H1 (cell line): Measurements from ENCODE around the gene TUBA3D. TPM values are rescaled to one million over a fixed set of nuclear protein-coding genes. Genes with fewer than 3 reads are reported as not detected.

ENCODE experiments used
- CTCF ChIA-PET: fragments of 300-600 bp; sonication (Branson Sonifier 250); formaldehyde crosslinking; loops from one replicate; lab custom pipeline; 2021; ENCODE audit not compliant: partially characterized antibody; lab: Charles Lee
- POLR2A ChIA-PET: fragments of 300-600 bp; sonication (Branson Sonifier 250); formaldehyde crosslinking; loops from one replicate; lab custom pipeline; 2021; ENCODE audit warnings: inconsistent platforms; ENCODE audit not compliant: partially characterized antibody; lab: Charles Lee
- DNase-seq, 2 experiments: peaks; one replicate each; pipeline versions ENCODE4 v3.0.0 to v3.0.0-alpha.2; 2010 to 2022; ENCODE audit warnings: low spot score in 2 of 2, low read depth in 1 of 2, mixed read lengths in 1 of 2
- FAIRE-seq: peaks from 2 replicates; lab custom pipeline; 2011; peaks lifted over from hg19 to GRCh38; lab: Jason Lieb, UNC
- H2AFZ ChIP-seq: 2 replicates; pipeline ENCODE4 v1.8.1; 2012; ENCODE audit warnings: low read length, inconsistent platforms
- H2AK5ac ChIP-seq: 2 replicates; pipeline ENCODE4 v1.6.1; 2013; ENCODE audit warnings: low read depth, low read length
- H2BK120ac ChIP-seq: replicated peaks from 2 replicates; pipeline ENCODE3; 2013; ENCODE audit warnings: low read depth, low read length, inconsistent platforms
- H2BK12ac ChIP-seq: 2 replicates; pipeline ENCODE4 v1.6.1; 2013; ENCODE audit warnings: low read depth, low read length
- H2BK15ac ChIP-seq: 2 replicates; pipeline ENCODE4 v1.6.1; 2013; ENCODE audit warnings: low read length
- H2BK20ac ChIP-seq: 2 replicates; pipeline ENCODE4 v1.6.1; 2013; ENCODE audit warnings: low read length
- H2BK5ac ChIP-seq: 2 replicates; pipeline ENCODE4 v1.6.1; 2013; ENCODE audit warnings: low read depth, low read length
- H3K14ac ChIP-seq: 2 replicates; pipeline ENCODE4 v1.6.1; 2013; ENCODE audit warnings: inconsistent platforms; ENCODE audit not compliant: insufficient read length
- H3K18ac ChIP-seq: 2 replicates; pipeline ENCODE4 v1.6.1; 2013; ENCODE audit warnings: low read length; ENCODE audit errors: extremely low read depth
- H3K23ac ChIP-seq: 2 replicates; pipeline ENCODE4 v1.6.1; 2013; ENCODE audit warnings: inconsistent platforms; ENCODE audit not compliant: insufficient read length
- H3K23me2 ChIP-seq: 2 replicates; pipeline ENCODE4 v1.6.1; 2013; ENCODE audit warnings: low read depth, low read length
- H3K27ac ChIP-seq: 2 replicates; pipeline ENCODE4 v1.6.1; 2011; ENCODE audit warnings: low read depth, low read length, inconsistent platforms
- H3K27me3 ChIP-seq, 4 experiments: replicated peaks in 1 of 4; 1 replicate in 1 of 4; 2 replicates in 3 of 4; pipeline versions ENCODE4 v1.6.1 to v1.8.1; 2011 to 2013; ENCODE audit warnings: low read length in 3 of 4, mild to moderate bottlenecking in 3 of 4, inconsistent platforms in 2 of 4, mixed read lengths in 2 of 4, moderate library complexity in 1 of 4; ENCODE audit not compliant: control insufficient read depth in 3 of 4, insufficient read depth in 3 of 4; ENCODE audit errors: extremely low read depth in 1 of 4
- H3K36me3 ChIP-seq, 4 experiments: 2 replicates each; pipeline versions ENCODE4 v1.6.1 to v1.8.1; 2011 to 2013; ENCODE audit warnings: mild to moderate bottlenecking in 4 of 4, low read length in 3 of 4, moderate library complexity in 2 of 4, control low read depth in 1 of 4, inconsistent platforms in 1 of 4; ENCODE audit not compliant: insufficient read depth in 4 of 4, control insufficient read depth in 2 of 4
- H3K4ac ChIP-seq: replicated peaks from 2 replicates; pipeline ENCODE3; 2013; ENCODE audit warnings: low read length, low read depth, mixed read lengths, inconsistent platforms; ENCODE audit not compliant: insufficient read length
- H3K4me1 ChIP-seq, 4 experiments: replicated peaks in 1 of 4; 1 replicate in 1 of 4; 2 replicates in 3 of 4; pipeline versions ENCODE4 v1.6.1 to v1.8.1; 2011 to 2013; ENCODE audit warnings: low read length in 3 of 4, inconsistent platforms in 2 of 4, mixed read lengths in 1 of 4; ENCODE audit not compliant: insufficient read depth in 4 of 4, control insufficient read depth in 3 of 4
- H3K4me2 ChIP-seq, 2 experiments: 2 replicates each; pipeline versions ENCODE4 v1.6.1 to v1.8.1; 2011 to 2013; ENCODE audit warnings: low read depth in 2 of 2, low read length in 2 of 2, control low read depth in 1 of 2, inconsistent platforms in 1 of 2, mild to moderate bottlenecking in 1 of 2; ENCODE audit not compliant: insufficient read depth in 1 of 2
- H3K4me3 ChIP-seq, 4 experiments: fragments of 200-600, 300-600 bp in 1 of 4; sonication (generic), shearing (Covaris generic), sonication (Bioruptor Twin) in 1 of 4; 2 replicates each; pipeline versions ENCODE4 v1.5.1 to v1.8.1; 2011 to 2016; ENCODE audit warnings: low read length in 4 of 4, low read depth in 3 of 4, control low read depth in 2 of 4, inconsistent platforms in 2 of 4, mild to moderate bottlenecking in 2 of 4, mixed read lengths in 1 of 4, moderate library complexity in 1 of 4; ENCODE audit not compliant: insufficient read depth in 2 of 4; ENCODE audit errors: extremely low read depth in 1 of 4
- H3K56ac ChIP-seq: replicated peaks from 2 replicates; pipeline ENCODE3; 2013; ENCODE audit warnings: low read depth, mild to moderate bottlenecking, mixed read lengths, low read length, inconsistent platforms; ENCODE audit not compliant: insufficient read length
- H3K79me1 ChIP-seq: 2 replicates; pipeline ENCODE4 v1.6.1; 2013; ENCODE audit warnings: low read depth, low read length, control low read depth
- H3K79me2 ChIP-seq, 2 experiments: 2 replicates each; pipeline versions ENCODE4 v1.6.1 to v1.8.1; 2012 to 2013; ENCODE audit warnings: low read length in 2 of 2, mild to moderate bottlenecking in 2 of 2, inconsistent platforms in 1 of 2; ENCODE audit not compliant: insufficient read depth in 2 of 2, control insufficient read depth in 1 of 2
- H3K9ac ChIP-seq, 4 experiments: replicated peaks in 1 of 4; 1 replicate in 1 of 4; 2 replicates in 3 of 4; pipeline versions ENCODE4 v1.6.1 to v1.8.1; 2011 to 2013; ENCODE audit warnings: low read depth in 3 of 4, low read length in 3 of 4, control low read depth in 2 of 4, mild to moderate bottlenecking in 2 of 4, moderate library complexity in 2 of 4, inconsistent platforms in 1 of 4; ENCODE audit errors: extremely low read depth in 1 of 4
- H3K9me3 ChIP-seq, 2 experiments: 2 replicates each; pipeline versions ENCODE4 v1.6.1 to v1.8.1; 2012 to 2013; ENCODE audit warnings: mild to moderate bottlenecking in 2 of 2, moderate library complexity in 2 of 2, control low read depth in 1 of 2, inconsistent platforms in 1 of 2, low read depth in 1 of 2, low read length in 1 of 2, mixed read lengths in 1 of 2; ENCODE audit not compliant: insufficient read depth in 2 of 2
- H4K20me1 ChIP-seq, 2 experiments: replicated peaks in 1 of 2; 2 replicates each; pipeline versions ENCODE3 to v1.8.1; 2011 to 2013; ENCODE audit warnings: inconsistent platforms in 2 of 2, low read length in 2 of 2, mild to moderate bottlenecking in 1 of 2; ENCODE audit not compliant: insufficient read depth in 2 of 2, control insufficient read depth in 1 of 2
- H4K5ac ChIP-seq: 2 replicates; pipeline ENCODE4 v1.6.1; 2013; ENCODE audit warnings: low read length, low read depth, mixed read lengths, inconsistent platforms; ENCODE audit not compliant: insufficient read length
- H4K8ac ChIP-seq: 2 replicates; pipeline ENCODE4 v1.8.0; 2013; ENCODE audit warnings: mild to moderate bottlenecking, moderate library complexity, low read length, inconsistent platforms; ENCODE audit not compliant: insufficient read depth; ENCODE audit errors: extremely low read depth
- H4K91ac ChIP-seq: replicated peaks from 2 replicates; pipeline ENCODE3; 2013; ENCODE audit warnings: low read length, mixed read lengths, inconsistent platforms; ENCODE audit not compliant: insufficient read length
- ASH2L ChIP-seq: fragments of 200-600, 300-600 bp; sonication (generic); IDR thresholded peaks from one replicate; pipeline ENCODE4 v1.7.1; 2017; ENCODE audit warnings: low read length
- BCL11A ChIP-seq, 2 experiments: IDR thresholded peaks; one replicate each; pipeline ENCODE4 v1.6.1; 2011; ENCODE audit warnings: low read depth in 2 of 2, low read length in 2 of 2, mild to moderate bottlenecking in 2 of 2
- BRCA1 ChIP-seq: IDR thresholded peaks from 2 replicates; pipeline ENCODE4 v1.6.1; 2012; ENCODE audit warnings: low read depth, low read length, improper control_type of control experiment
- CBX8 ChIP-seq: fragments of 300-800, 300-1000 bp; sonication (generic); IDR thresholded peaks from 2 replicates; pipeline ENCODE4 v1.7.1; 2016; ENCODE audit warnings: low read depth, low read length, borderline replicate concordance
- CHD1 ChIP-seq: IDR thresholded peaks from 2 replicates; pipeline ENCODE4 v1.6.1; 2012; ENCODE audit warnings: low read depth, low read length, improper control_type of control experiment
- CHD2 ChIP-seq: IDR thresholded peaks from 2 replicates; pipeline ENCODE4 v1.6.1; 2012; ENCODE audit warnings: low read length, improper control_type of control experiment
- CREB1 ChIP-seq: IDR thresholded peaks from 2 replicates; pipeline ENCODE4 v1.6.1; 2012; ENCODE audit warnings: inconsistent platforms
- EZH2 ChIP-seq: fragments of 200-600 bp; sonication (generic); IDR thresholded peaks from 2 replicates; pipeline ENCODE4 v1.7.1; 2012; ENCODE audit warnings: low read depth, mild to moderate bottlenecking, moderate library complexity, low read length, inconsistent platforms; ENCODE audit not compliant: severe bottlenecking
- GTF2F1 ChIP-seq: IDR thresholded peaks from 2 replicates; pipeline ENCODE4 v1.6.1; 2012; ENCODE audit warnings: low read depth, low read length, improper control_type of control experiment, borderline replicate concordance
- PHF8 ChIP-seq: fragments of 200-600 bp; sonication (generic); conservative IDR thresholded peaks from 2 replicates; pipeline ENCODE4 v1.7.1; 2012; ENCODE audit warnings: low read depth, mild to moderate bottlenecking, inconsistent platforms, low read length, moderate library complexity
- RBBP5 ChIP-seq: IDR thresholded peaks from 2 replicates; pipeline ENCODE4 v1.7.1; 2012; ENCODE audit warnings: low read depth, mild to moderate bottlenecking, inconsistent platforms, low read length, moderate library complexity, borderline replicate concordance
- SIRT6 ChIP-seq: IDR thresholded peaks from one replicate; pipeline ENCODE4 v1.7.1; 2012; ENCODE audit warnings: low read length, inconsistent platforms
- TAF1 ChIP-seq: IDR thresholded peaks from 2 replicates; pipeline ENCODE4 v1.6.1; 2011; ENCODE audit warnings: mild to moderate bottlenecking, low read depth, low read length
- ZNF274 ChIP-seq: IDR thresholded peaks from 2 replicates; pipeline ENCODE4 v1.7.0; 2012; ENCODE audit warnings: low read length, borderline replicate concordance; ENCODE audit errors: extremely low read depth
- WGBS, 2 experiments: shearing (Covaris generic) in 1 of 2; methylation state at CpG; one replicate each; pipeline versions ENCODE4 v1.1.6 to v1.1.7; 2013 to 2015; ENCODE audit warnings: low lambda C conversion rate in 2 of 2, mixed read lengths in 2 of 2, inconsistent platforms in 1 of 2, low coverage in 1 of 2, missing lambda C conversion rate in 1 of 2; ENCODE audit not compliant: insufficient replicate concordance in 2 of 2, insufficient coverage in 1 of 2, insufficient read length in 1 of 2; ENCODE audit errors: extremely low coverage in 1 of 2, missing lambda C conversion rate in 1 of 2; 5-methylcytosine and 5-hydroxymethylcytosine counted together
- polyA plus RNA-seq, 7 experiments: library from polyadenylated mRNA; depleted of rRNA in 3 of 7; stranded (reverse) in 5 of 7; unstranded in 2 of 7; fragments of >200 nt in 5 of 7; fragments of 200-250 nt in 2 of 7; gene quantifications; 1 replicate in 5 of 7; 2 replicates in 1 of 7; 4 replicates in 1 of 7; pipeline versions ENCODE4 v1.2.1 to v1.2.3, GENCODE V29; 2011 to 2013; ENCODE audit warnings: missing spikeins in 2 of 7, mixed read lengths in 2 of 7
- total RNA-seq: library from RNA; stranded (reverse); fragmentation: NEBNext Ultra II Directional; extraction: Animal tissue kit (Norgen Biotek cat#: 25700); gene quantifications from 2 replicates; pipeline ENCODE4 v1.2.1, GENCODE V29; 2021
- TF ChIP-seq, protein P1 (sequence below): IDR thresholded peaks from 2 replicates; pipeline ENCODE4 v1.6.1; 2011; ENCODE audit warnings: low read length, improper control_type of control experiment

Gene TUBA3D
- total and polyA plus RNA-seq, 2 of the 8 experiments (the other 6 are each of a cell fraction or from before 2014, with no cell fraction given): 0.15 TPM; not detected in 1

DNA sequence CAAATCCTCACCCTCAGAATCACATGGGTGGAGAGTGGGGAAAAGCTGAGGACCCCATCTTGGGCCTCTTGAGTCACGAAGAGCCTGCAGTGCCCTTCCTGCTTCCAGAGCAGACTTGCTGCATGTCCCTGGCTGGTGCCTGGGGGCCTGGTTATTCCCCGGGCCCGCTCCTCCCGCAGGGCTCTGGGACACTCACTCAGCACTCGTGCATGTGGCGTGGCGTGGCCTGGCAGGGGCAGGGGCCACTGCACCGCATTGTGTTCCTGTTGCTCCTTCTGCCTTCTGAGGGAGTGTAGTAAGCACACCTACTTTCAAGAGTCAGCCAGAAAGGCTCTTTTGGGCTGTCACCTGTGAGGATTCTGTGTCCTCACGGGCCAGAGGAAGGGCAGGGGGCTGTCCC lies 33.7 kb downstream of the TUBA3D start:
- Histone ChIP-seq H3K36me3 (peaks cover 5 to 53% (median 29%) of the 10 kb centered on the region in 4 experiments; a peak in 7 of 8 replicates), H2BK15ac (no peak overlapping the region), H4K20me1 (peaks cover 0 to 1% of the 10 kb centered on the region in 2 experiments), H2BK12ac (no peak overlapping the region), H3K14ac (no peak overlapping the region), H2AK5ac (no peak overlapping the region), H4K8ac (no peak overlapping the region), H3K27ac (no peak overlapping the region), H3K79me1 (0 out of 2 replicates have a peak, but pooled peaks cover 2% of the 10 kb centered on the region), H2BK20ac (no peak overlapping the region), H3K4me2 (no peak overlapping the region), H3K9ac (no peak overlapping the region), H3K9me3 (no peaks in the 10 kb centered on the region), H3K18ac (no peak overlapping the region), H3K79me2 (no peaks in the 10 kb centered on the region), H4K91ac (no peak overlapping the region), H3K4me3 (no peak overlapping the region), H2BK120ac (no peak overlapping the region), H3K23me2 (no peaks in the 10 kb centered on the region), H3K23ac (no peak overlapping the region), H3K56ac (no peak overlapping the region), H2AFZ (no peak overlapping the region), H3K4ac (no peak overlapping the region), H3K4me1 (no peaks in the 10 kb centered on the region), H4K5ac (no peak overlapping the region), H2BK5ac (no peak overlapping the region), H3K27me3 (no peaks in the 10 kb centered on the region)
- 92% methylated on average over 9 of the region's 9 CpGs; no CpG with 5 or more reads in 1 of the 2 experiments for WGBS, 2 experiments
- DNase-seq (no peak), FAIRE-seq (no peak)
- POLR2A ChIA-PET: no interaction called here
- CTCF ChIA-PET: interaction anchor here (0.6 kb wide), 1 partner anchor 96 kb away, joined by 3 read pairs; no protein-coding TSS in a partner anchor
- TF ChIP-seq BCL11A (IDR thresholded peaks at IDR 0.05; ENCODE audit: low read depth in 2 of 2, low read length in 2 of 2) (no peak), RBBP5 (no peak), GTF2F1 (no peak), EZH2 (no peak), ASH2L (no peak), PHF8 (no peak), CREB1 (no peak), SIRT6 (no peak), TAF1 (no peak), CHD2 (no peak), CHD1 (no peak), ZNF274 (no peak), CBX8 (no peak), BRCA1 (no peak)
- TF ChIP-seq, protein P1, sequence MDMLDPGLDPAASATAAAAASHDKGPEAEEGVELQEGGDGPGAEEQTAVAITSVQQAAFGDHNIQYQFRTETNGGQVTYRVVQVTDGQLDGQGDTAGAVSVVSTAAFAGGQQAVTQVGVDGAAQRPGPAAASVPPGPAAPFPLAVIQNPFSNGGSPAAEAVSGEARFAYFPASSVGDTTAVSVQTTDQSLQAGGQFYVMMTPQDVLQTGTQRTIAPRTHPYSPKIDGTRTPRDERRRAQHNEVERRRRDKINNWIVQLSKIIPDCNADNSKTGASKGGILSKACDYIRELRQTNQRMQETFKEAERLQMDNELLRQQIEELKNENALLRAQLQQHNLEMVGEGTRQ: no peak
